Measurements from ENCODE around the gene TKTL1. TPM values are rescaled to one million over a fixed set of nuclear protein-coding genes. Genes with fewer than 3 reads are reported as not detected.

Gene TKTL1
- total RNA-seq, 1 donor from 2014 or later, result not detected

DNA sequence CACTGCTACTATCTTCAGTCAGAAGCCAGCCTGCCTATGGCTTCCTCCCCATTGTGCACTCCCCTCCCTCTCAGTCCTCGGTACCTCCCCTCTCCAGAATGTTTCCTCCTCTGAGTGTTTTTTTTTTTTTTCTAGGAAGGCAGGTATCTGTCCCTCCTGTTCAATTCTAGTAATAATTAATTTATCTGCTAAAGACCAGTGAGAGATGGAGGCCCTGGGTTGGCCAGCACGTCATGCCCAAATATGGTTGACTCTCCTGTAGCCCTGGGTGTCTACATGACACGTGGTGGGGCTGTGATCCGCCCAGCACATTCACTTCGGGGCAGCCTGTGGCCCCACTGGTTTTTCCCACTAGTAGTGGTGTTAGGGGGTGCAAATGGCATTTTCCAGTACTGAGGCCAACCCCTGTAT is 77.0 kb downstream of the TKTL1 start:
- H3K4me1 Mint-ChIP-seq (ENCODE audit: low read depth, unreplicated experiment), result peaks cover 1% of the 10 kb centered on the region
- H3K36me3 Mint-ChIP-seq (ENCODE audit: unreplicated experiment), result no peaks in the 10 kb centered on the region
- TF ChIP-seq, protein P1, sequence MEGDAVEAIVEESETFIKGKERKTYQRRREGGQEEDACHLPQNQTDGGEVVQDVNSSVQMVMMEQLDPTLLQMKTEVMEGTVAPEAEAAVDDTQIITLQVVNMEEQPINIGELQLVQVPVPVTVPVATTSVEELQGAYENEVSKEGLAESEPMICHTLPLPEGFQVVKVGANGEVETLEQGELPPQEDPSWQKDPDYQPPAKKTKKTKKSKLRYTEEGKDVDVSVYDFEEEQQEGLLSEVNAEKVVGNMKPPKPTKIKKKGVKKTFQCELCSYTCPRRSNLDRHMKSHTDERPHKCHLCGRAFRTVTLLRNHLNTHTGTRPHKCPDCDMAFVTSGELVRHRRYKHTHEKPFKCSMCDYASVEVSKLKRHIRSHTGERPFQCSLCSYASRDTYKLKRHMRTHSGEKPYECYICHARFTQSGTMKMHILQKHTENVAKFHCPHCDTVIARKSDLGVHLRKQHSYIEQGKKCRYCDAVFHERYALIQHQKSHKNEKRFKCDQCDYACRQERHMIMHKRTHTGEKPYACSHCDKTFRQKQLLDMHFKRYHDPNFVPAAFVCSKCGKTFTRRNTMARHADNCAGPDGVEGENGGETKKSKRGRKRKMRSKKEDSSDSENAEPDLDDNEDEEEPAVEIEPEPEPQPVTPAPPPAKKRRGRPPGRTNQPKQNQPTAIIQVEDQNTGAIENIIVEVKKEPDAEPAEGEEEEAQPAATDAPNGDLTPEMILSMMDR (IDR thresholded peaks at IDR 0.05; ENCODE audit: partially characterized antibody, unreplicated experiment), result no peak
- H3K4me3 Mint-ChIP-seq (ENCODE audit: unreplicated experiment), result peak overlapping the region; percentile 25
- H3K9me3 Mint-ChIP-seq (ENCODE audit: unreplicated experiment), result peaks cover 2% of the 10 kb centered on the region
- no peak overlapping the region for H3K27ac Mint-ChIP-seq (ENCODE audit: unreplicated experiment)
- no peak for DNase-seq
- peaks cover 3% of the 10 kb centered on the region for H3K27me3 Mint-ChIP-seq (ENCODE audit: unreplicated experiment)

DNA sequence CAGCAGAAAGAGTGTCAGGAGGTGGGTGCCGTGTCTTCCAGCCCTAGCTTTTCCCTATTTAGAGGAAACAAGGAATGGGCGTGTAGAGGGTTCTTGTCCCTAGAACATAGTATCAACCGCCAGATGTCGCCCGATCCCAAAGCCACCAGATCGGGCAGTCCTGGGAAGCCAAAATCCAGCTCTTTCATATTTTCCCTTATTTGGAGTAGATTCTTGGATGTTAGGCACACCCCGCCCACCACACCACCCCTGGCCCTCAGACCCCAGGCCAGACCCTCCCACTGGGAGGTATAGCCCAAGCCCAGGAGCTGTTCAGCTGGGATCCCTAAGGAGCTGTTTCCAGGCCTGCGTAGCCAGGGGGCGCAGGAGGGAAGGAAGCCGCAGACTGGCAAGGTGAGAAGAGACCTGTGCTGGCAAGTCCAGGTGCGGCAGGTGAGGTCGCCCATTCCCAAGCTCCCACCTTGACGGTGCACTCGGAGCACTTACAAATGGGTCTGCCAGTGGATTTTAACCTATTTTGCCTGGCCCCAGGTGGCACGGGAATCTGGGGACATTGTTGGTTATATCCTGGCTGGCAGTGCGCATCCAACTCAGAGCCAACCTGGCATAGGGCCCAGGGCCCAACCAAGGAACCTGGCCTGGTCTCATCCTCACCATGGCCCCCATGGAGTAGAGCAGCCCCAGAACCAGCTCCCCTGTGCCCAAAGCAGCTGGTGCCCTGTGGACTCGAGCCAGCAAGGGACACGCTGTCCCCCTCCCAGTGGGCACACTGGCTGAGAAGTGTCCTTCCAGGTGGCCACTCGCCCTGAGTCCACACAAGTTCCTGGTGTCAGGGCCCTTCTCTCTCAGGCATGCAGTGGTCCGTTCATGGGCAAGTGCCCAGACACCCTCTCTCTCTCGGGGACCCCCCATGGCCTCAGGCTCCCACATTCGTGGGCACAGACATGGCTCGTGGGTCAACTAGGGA is 78.0 kb downstream of the TKTL1 start:
- H3K9me3 Mint-ChIP-seq (ENCODE audit: unreplicated experiment), result peaks cover 2% of the 10 kb centered on the region
- TF ChIP-seq, protein P1 (IDR thresholded peaks at IDR 0.05; ENCODE audit: partially characterized antibody, unreplicated experiment), result peak; percentile 41
- no peak overlapping the region for H3K27ac Mint-ChIP-seq (ENCODE audit: unreplicated experiment)
- no peaks in the 10 kb centered on the region for H3K36me3 Mint-ChIP-seq (ENCODE audit: unreplicated experiment)
- H3K4me1 Mint-ChIP-seq (ENCODE audit: low read depth, unreplicated experiment), result peaks cover 1% of the 10 kb centered on the region
- H3K4me3 Mint-ChIP-seq (ENCODE audit: unreplicated experiment), result peak overlapping the region; percentile 34
- peak; percentile 68 for DNase-seq
- peaks cover 3% of the 10 kb centered on the region for H3K27me3 Mint-ChIP-seq (ENCODE audit: unreplicated experiment)

GRCh38 chrX:154374313-154375155 is 78.9 kb downstream of the TKTL1 start, which contains the start of gene FLNA:
TSS of gene FLNA (minus strand) at chrX:154374634. CDS start at chrX:154371245, 3,389 bp downstream.
- peaks cover 2% of the 10 kb centered on the region for H3K9me3 Mint-ChIP-seq (ENCODE audit: unreplicated experiment)
- H3K4me3 Mint-ChIP-seq (ENCODE audit: unreplicated experiment), result peak within 1 kb of the TSS; percentile 34
- DNase-seq, result peak; percentile 49
- TF ChIP-seq, protein P1 (IDR thresholded peaks at IDR 0.05; ENCODE audit: partially characterized antibody, unreplicated experiment), result no peak
- H3K27me3 Mint-ChIP-seq (ENCODE audit: unreplicated experiment), result peaks cover 3% of the 10 kb centered on the region
- peaks cover 1% of the 10 kb centered on the region for H3K4me1 Mint-ChIP-seq (ENCODE audit: low read depth, unreplicated experiment)
- no peaks in the 10 kb centered on the region for H3K36me3 Mint-ChIP-seq (ENCODE audit: unreplicated experiment)
- H3K27ac Mint-ChIP-seq (ENCODE audit: unreplicated experiment), result no peak within 1 kb of the TSS

- Mint-ChIP-seq H3K9me3 (ENCODE audit: unreplicated experiment) (peaks cover under 1% of the 10 kb centered on the region), H3K4me1 (ENCODE audit: low read depth, unreplicated experiment) (peaks cover 1% of the 10 kb centered on the region), H3K4me3 (ENCODE audit: unreplicated experiment) (no peak overlapping the region), H3K27ac (ENCODE audit: unreplicated experiment) (no peak overlapping the region), H3K36me3 (ENCODE audit: unreplicated experiment) (no peaks in the 10 kb centered on the region), H3K27me3 (ENCODE audit: unreplicated experiment) (peaks cover 3% of the 10 kb centered on the region)
- TF ChIP-seq, protein P1 (IDR thresholded peaks at IDR 0.05; ENCODE audit: partially characterized antibody, unreplicated experiment), result no peak
- DNase-seq, result no peak
These were observed 79.5 kb downstream of the TKTL1 start for GRCh38 chrX:154375156-154375504.
